NCI-H2227 treated with DMSO at 0.1 percent for 48 hours (cell line): ENCODE data around the gene IFNA17.
"Not testable (repeated sequence)": the region's sequence is repeated elsewhere in the genome, so short reads cannot be mapped to it uniquely, and the experiment has no call there.

Experiments used
- DNase-seq: peaks from one replicate; lab custom pipeline; 2025; lab: John Stamatoyannopoulos, UW

Gene IFNA17

DNA sequence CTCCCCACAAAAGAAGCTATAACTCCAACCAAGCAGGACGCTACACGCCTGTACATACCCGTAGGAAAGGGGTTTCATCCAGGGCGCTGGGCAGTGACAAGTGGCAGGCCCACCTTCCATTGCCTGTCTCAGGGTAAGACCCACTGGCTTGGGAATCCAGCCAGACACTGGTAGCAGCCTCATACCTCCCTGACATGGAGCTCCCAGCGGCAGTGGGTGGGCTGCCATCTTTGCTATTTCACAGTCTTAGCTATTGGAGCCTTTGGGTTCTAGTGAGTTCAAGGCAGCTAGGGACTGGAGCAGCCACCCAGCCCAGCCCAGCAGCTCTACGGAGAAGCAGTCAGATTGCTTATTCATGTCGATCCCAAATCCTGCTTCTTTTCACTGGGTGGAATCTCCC is 17.7 kb downstream of the IFNA17 start:
- DNase-seq: no peak

DNA sequence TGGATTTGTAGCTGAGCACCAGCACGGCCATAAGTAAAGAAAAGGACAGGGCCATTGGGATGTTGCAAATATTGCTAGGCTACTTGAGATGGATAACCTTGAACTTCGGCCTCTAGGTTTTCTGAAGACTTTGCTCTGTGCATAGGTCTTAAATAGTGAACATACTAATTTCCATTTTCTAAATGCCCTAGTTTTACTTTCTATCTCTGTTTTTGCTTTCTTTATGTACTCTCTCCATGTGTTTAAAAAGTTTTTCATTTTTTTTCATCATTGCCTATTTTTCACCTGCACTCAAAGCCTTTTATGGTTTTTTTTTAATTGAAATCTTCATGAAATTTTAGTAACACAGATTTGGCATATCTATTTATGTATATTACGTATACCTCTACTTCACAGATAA is 21.0 kb downstream of the IFNA17 start, which contains the start of gene IFNA10:
TSS of gene IFNA10 (minus strand) at position 101 of the 400 bp plus-strand sequence. CDS start at position 55, 46 bp downstream.
- not testable (repeated sequence) for DNase-seq

DNA sequence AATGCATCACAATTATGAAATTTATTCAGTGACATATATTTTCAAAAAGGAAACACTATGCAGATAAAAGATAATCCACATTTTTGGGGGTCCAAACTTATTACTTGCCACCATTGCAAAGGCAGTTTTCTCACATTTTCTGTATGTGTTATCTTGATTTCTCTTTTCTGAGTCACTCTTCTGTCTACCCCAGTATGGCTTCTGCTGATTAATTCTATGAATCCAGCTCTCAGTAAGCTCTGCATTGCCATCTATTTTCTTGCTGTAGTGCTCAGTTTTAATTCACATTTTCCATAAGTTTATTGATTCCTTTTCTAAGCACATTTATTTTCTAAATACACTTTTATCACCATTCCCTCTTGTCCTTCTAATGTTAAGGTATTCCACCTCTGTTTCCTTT is 22.8 kb downstream of the IFNA17 start:
- DNase-seq: no peak

DNA sequence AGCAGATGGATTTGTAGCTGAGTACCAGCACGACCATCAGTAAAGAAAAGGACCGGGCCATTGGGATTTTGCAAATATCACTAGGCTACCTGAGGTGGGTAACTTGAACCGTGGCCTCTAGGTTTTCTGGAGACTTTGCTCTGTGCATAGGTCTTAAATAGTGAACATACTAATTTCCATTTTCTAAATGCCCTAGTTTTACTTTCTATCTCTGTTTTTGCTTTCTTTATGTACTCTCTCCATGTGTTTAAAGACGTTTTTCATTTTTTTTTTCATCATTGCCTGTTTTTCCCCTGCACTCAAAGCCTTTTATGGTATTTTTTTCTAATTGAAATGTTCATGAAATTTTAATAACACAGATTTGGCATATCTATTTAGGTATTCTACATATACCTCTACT is 25.9 kb downstream of the IFNA17 start, which contains the start of gene IFNA7:
TSS of gene IFNA7 (minus strand) at position 101 of the 400 bp plus-strand sequence. CDS start at position 61, 40 bp downstream.
- not testable (repeated sequence) for DNase-seq

DNA sequence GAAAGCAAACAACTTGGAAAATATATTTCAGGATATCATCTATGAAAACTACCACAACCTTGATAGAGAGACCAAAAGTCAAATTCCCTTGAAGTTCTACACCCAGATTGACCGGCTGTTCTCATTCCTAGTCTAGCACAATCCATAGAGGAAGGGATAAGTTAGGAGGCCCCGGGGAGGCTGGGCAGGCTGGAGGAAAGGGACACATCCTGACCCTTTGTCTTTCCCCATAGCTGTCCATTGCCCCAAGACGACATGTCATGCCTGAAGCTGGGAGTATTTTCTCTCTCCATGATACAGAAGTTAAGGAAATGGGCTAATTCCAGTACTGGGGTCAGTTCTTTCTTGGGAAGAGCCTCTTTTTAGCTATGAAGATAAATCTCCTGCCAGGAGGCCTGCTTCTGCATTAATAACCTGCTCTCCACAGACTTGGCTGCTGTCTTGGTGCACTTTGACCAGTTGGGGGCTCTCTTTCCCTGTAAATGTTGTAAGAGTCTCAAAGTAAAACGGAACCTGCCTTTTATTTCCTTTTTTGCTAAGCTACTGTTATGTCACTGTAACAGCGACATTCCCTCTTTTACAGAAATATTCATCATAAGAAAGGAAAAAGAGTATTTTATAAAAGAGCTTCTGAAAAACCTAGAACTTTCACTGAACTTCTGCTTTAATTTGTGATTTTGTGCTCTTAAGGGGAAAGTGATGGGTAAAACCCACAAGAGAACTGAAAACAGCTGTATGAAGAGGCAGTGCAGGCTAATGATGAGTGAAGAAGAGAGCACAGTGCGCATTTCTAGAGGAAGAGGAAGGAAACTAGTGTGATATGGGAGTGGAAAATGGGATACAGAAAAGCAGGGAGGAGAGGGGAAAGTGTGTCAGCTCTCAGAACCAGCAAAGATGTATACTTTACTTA is 32.9 kb downstream of the IFNA17 start:
- DNase-seq: not testable (repeated sequence)

DNA sequence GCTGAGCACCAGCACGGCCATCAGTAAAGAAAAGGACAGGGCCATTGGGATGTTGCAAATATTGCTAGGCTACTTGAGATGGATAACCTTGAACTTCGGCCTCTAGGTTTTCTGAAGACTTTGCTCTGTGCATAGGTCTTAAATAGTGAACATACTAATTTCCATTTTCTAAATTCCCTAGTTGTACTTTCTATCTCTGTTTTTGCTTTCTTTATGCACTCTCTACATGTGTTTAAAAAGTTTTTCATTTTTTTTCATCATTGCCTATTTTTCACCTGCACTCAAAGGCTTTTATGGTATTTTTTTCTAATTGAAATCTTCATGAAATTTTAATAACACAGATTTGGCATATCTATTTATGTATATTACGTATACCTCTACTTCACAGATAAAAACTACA is 40.5 kb downstream of the IFNA17 start, which contains the start of gene IFNA4:
TSS of gene IFNA4 (minus strand) at position 101 of the 400 bp plus-strand sequence. CDS start at position 45, 56 bp downstream.
- DNase-seq: not testable (repeated sequence)

DNA sequence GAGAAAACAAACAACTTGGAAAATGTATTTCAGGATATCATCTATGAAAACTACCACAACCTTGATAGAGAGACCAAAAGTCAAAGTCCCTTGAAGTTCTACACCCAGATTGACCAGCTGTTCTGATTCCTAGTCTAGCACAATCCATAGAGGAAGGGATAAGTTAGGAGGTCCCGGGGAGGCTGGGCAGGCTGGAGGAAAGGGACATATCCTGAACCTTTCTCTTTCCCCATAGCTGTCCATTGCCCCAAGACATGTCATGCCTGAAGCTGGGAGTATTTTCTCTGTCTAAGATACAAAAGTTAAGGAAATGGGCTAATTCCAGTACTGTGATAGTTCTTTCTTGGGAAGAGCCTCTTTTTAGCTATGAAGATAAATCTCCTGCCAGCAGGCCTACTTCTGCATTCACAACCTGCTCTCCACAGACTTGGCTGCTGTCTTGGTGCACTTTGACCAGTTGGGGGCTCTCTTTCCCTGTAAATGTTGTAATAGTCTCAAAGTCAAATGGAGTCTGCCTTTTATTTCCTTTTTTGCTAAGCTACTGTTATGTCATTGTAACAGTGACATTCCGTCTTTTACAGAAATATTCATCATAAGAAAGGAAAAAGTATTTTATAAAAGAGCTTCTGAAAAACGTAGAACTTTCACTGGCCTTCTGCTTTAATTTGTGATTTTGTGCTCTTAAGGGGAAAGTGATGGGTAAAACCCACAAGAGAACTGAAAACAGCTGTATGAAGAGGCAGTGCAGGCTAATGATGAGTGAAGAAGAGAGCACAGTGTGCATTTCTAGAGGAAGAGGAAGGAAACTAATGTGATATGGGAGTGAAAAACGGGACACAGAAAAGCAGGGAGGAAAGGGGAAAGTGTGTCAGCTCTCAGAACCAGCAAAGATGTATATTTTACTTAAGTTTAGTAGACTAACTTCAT is 44.9 kb downstream of the IFNA17 start:
- DNase-seq: not testable (repeated sequence)
